ENCODE data around the gene DIPK1B.

- no peak for TF ChIP-seq MXI1 (IDR thresholded peaks at IDR 0.05; ENCODE audit: low read depth, low read length)
- TF ChIP-seq EZH2phosphoT487 (IDR thresholded peaks at IDR 0.05; ENCODE audit: borderline replicate concordance, low read depth), result no peak
- TF ChIP-seq RAD21 (IDR thresholded peaks at IDR 0.05; ENCODE audit: low read length), result no peak
- TF ChIP-seq, protein P1, sequence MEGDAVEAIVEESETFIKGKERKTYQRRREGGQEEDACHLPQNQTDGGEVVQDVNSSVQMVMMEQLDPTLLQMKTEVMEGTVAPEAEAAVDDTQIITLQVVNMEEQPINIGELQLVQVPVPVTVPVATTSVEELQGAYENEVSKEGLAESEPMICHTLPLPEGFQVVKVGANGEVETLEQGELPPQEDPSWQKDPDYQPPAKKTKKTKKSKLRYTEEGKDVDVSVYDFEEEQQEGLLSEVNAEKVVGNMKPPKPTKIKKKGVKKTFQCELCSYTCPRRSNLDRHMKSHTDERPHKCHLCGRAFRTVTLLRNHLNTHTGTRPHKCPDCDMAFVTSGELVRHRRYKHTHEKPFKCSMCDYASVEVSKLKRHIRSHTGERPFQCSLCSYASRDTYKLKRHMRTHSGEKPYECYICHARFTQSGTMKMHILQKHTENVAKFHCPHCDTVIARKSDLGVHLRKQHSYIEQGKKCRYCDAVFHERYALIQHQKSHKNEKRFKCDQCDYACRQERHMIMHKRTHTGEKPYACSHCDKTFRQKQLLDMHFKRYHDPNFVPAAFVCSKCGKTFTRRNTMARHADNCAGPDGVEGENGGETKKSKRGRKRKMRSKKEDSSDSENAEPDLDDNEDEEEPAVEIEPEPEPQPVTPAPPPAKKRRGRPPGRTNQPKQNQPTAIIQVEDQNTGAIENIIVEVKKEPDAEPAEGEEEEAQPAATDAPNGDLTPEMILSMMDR (IDR thresholded peaks at IDR 0.05), result no peak
- no peak for TF ChIP-seq TCF12 (IDR thresholded peaks at IDR 0.05)
Observed at GRCh38 chr9:136710543-136710942, 1.8 kb upstream of the DIPK1B start.

All from SK-N-SH (cell line).